Ramos (cell line): Measurements from ENCODE around the gene SYNDIG1L.
"Not testable (repeated sequence)": the region's sequence is repeated elsewhere in the genome, so short reads cannot be mapped to it uniquely, and the experiment has no call there.

ENCODE experiments used
- in situ Hi-C: fragments of 300-500 bp; cut with MboI; formaldehyde crosslinking; loops from one replicate; pipeline ENCODE4 v1.14.3; 2022; ENCODE audit warnings: low sequenced_read_pairs; ENCODE audit not compliant: unreplicated experiment

Gene SYNDIG1L

GRCh38 chr14:74426202-74426582, at the start of gene SYNDIG1L:
Gene SYNDIG1L (minus strand): TSS chr14:74426210. CDS start chr14:74409744, 16,466 bp downstream.
- in situ Hi-C loops: no loop called here

DNA sequence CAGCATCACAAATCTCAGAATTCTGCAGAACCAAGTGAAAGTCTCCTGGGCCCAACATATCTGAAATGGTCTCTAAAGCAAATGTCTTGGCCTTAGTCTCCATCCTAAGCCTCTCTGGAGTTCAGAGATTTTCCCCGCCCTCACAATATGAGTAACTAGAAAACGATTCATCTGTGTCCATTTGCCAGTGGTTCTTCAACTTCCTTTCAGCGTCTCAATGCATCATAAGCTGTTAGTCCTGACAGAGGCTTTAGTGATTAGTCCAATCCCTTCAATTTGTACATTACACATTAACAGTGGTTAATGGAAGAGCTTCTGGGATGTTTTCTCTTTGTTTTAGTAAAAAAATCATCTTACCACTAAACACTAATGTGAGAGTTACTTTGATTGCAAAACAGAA, 49.7 kb upstream of the SYNDIG1L start:
- in situ Hi-C loops: no loop called here

GRCh38 chr14:74474376-74474775, 48.4 kb upstream of the SYNDIG1L start:
- in situ Hi-C loops: no loop called here

DNA sequence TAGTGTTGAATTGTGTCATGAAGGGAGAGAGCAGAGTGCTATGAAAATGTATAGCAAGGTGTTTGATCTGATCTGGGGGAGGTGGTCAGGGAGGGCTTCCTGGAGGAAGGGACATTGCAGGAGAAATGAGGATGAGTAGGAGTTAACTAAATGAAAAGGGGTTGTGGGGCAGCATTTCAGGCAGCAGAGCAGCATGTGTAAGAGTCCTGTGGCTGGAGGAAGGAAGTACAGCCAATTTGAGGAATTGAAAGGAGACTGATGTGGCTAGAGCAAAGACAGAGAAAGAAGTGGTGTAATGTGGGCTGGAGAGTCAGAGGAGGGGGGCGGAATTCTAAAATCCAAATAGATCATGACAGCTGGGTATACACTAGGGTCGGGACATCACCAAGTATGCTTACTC, 46.6 kb upstream of the SYNDIG1L start:
- in situ Hi-C loops: no loop called here

DNA sequence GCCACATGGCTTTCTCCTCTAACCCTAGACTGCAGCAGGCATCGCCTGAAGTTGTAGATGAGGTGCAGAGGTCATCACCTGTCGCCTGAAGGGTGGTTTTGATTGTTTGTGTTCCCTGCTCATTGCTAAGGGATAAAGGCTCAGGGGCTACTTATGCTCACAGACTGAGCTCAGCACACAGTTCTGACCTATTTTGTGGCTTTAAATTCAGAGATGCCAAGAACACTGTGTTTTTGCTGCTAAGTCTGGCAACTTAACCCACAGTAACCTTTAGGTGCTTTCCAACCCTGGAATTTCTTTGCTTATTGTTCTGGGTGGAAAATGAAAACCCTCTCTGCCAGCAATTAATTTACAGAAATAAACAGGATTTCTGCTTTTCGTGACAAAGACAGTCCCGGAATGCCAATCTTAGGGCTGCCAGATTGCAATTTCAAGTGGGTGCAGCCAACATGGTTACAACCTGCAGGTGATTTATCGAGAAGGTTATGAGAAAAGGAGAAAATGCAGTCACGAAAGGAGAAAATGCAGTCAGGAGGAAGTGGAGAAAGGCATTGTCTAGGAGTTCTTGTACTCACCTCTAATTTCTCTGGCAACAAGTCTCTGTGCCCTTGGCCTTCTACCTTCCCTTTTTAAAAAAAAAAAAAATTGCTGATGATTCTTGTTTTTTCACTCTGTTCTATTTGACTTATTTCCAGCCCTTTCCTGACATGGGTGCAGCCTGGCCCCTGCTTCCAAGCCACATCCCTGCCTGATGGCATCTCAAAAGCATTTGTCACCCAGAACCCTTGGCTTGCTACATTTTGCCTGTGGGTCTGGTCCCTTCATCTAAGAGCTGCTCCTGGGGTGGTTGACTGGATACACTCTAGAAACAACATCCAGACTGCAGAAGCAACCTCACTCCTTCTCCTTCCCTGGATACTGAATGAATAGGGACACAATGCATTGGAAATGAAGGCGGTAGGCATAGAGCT, 43.8 kb upstream of the SYNDIG1L start:
- in situ Hi-C loops: no loop called here

- in situ Hi-C loops: no loop called here
Measured at GRCh38 chr14:74468513-74468912, 42.5 kb upstream of the SYNDIG1L start.

DNA sequence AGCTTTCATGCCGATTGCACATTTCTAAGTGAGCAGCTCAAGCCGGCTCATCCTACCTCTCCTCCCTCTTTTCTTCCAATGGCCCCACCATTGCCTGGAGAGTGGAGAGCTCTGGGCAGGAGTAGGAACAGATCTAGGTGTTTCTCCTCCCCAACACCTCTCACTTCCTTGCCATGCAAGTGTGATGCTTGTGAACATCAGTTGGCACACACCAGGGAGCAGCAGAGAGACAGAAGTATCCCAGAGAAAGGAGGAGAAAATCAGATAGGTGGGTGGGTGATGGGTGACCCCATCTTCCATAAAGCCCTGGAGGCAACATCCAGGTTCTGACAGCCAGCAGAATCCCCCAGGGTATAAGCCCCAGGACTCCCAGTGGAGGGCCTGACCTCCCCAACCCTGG, 39.3 kb upstream of the SYNDIG1L start:
- in situ Hi-C loops: no loop called here

DNA sequence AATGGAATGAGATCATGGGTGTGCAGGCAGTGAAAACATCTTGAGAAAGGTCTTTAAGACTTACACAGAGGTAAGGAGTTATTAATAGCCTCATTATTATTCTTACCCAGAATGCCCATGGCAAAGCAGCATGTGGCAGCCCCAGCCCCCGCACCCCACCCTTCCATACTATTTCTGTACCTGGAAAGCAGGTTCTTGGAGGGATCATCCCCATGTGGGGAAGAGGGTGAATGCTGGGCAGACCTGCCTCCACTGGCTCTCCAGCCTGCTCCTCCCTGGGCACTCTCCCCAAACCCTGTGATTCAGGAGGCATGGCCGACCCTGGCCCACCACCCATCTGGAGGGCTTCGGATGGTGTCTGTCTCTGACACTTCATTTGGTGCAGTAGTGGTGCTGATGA, 38.8 kb upstream of the SYNDIG1L start:
- in situ Hi-C loops: no loop called here

GRCh38 chr14:74463697-74464096, 37.7 kb upstream of the SYNDIG1L start:
- in situ Hi-C loops: no loop called here

DNA sequence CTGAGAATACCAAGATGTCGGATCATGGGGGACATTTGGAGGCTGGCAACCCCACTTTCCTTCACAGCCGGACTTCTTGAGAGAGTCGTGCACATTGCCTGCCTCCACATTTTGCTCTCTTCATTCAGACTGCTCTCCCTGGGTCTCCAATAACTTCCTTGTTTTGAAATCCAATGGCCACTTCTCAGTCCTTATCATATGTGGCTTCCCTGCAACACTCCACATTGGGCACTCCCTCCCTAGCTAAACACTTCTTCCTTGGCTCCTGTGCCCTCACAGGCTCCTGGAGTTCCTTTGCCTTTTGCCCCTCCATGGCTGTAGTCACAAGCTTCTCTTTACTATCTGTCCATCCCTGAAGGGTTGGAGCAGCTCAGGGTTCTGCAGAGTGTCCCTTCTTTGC, 37.0 kb upstream of the SYNDIG1L start:
- in situ Hi-C loops: no loop called here

DNA sequence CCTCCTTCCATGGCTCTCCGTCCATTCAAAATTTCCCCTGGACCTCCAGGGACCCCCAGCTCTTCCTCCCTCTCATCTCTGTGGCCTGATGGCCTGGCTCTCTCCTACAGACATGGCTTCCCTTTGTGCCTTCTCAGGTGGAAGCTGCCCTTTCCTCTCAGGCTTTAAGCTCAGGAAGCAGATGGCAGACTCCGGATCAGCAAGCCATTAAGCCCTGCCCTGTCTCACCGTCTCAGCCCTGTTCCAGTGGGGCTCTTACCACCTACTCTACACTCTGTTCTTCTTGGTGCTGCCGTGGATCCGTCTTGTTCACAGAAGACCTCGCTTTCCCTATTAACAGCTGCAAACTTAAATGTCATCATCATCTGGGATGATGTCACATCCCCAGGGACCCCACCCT, 34.0 kb upstream of the SYNDIG1L start:
- in situ Hi-C loops: no loop called here

DNA sequence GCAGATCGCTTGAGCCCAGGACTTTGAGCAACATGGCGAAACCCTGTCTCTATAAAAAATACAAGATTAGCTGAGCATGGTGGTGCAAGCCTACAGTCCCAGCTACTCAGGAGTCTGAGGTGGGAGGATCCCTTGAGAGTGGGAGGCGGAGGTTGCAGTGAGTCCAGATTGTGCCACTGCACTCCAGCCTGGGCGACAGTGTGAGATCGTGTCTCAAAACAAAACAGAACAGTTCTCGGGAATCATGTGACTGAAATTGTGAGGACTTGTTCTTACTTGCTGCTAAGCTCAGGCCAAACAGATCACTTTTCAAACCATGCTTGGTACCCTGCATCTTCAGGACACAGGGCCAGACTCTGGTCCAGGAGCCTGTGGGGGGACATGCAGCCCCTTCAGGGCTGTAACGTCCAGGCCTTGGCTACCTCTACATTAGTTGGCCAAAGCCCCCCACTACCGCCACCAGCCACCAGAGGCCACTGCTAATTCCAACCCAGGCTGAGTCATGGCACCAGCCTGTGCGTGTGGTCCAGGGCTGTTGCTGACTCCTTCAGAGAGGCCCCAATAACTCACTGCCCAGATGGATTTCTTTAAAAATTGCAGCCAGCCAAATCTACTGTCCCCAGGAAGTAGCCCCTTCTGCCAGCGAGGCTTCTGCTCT, 33.4 kb upstream of the SYNDIG1L start:
- in situ Hi-C loops: no loop called here

- in situ Hi-C loops: no loop called here
Measured at GRCh38 chr14:74457565-74457895, 31.5 kb upstream of the SYNDIG1L start.

DNA sequence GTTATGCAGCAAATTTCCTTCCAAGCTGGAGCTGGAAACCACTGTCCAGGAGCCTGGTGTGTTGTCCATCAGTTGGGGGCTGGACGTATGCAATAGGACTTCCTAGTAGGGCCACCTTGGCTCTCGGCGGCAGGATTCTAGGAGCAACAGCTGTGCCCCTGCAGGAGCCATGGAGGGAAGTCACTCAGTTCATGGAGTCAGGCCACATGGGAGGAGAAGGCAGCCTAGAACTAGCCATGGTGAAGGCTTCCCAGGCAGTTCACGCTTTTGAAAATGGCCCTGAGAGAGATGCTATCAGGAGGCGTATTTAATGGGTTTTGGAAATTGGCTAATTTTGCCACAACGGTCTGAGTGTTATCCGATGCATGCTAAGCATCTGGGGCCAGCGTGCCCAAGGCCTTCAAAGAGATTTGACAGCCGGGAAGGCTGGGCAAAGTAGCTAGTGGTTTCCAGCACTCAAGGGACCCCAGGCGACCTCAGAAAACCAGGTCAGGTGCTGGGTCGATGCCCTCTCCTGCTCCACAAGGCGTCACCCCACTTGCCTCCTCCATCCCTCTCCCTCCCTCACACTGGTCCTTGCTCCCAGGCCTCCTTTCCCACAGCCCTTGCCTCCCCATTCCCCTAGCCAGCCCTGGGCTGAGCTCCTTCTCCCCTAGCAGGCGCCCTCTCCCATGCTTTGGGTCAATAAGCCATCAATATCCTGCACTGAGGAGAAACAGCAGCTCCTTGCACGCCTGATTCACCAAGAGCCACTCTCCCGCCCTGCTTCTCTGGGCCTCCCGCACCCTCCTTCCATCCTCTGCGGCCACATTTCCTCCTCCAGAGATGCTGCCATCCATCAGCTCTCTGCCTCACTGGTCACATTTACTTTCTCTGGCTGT, 30.9 kb upstream of the SYNDIG1L start:
- in situ Hi-C loops: no loop called here

- in situ Hi-C loops: not testable (repeated sequence)
Measured at GRCh38 chr14:74454397-74454796, 28.4 kb upstream of the SYNDIG1L start.

DNA sequence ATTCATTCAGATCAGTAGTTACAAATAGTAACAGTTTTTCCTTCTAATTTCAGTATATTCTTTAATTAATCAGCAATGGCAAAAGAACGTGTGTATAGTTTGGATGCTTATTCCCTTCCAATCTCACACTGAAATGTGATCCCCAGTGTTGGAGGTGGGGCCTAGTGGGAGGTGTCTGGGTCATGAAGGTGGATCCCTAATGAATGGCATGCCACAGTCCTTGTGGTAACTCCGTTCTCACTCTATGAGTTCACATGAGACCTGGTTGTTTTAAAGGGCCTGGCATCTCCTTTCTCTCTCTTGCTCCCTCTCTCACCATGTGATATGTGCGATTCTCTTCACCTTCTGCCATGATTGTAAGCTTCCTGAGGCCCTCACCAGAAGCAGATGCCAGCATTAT, 18.9 kb upstream of the SYNDIG1L start:
- in situ Hi-C loops: no loop called here

DNA sequence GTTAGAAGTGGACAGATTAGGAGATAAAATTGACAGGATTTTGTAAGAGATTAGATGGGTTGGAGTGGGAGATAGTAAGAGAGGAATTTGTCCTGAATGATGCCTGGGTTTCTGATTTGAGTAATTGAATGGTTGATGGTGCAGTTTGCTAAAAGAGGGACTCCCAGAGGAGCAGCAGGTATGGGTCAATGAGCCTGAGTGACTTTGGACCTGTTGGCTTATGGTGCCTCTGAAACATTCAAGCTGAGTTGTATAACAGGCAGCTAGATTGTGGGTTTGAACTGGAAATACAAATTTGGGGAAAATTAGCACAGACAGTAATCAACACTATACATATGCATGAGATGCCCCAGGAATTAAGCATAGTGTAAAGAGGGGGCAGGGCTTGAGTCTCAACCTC, 16.7 kb upstream of the SYNDIG1L start:
- in situ Hi-C loops: no loop called here

DNA sequence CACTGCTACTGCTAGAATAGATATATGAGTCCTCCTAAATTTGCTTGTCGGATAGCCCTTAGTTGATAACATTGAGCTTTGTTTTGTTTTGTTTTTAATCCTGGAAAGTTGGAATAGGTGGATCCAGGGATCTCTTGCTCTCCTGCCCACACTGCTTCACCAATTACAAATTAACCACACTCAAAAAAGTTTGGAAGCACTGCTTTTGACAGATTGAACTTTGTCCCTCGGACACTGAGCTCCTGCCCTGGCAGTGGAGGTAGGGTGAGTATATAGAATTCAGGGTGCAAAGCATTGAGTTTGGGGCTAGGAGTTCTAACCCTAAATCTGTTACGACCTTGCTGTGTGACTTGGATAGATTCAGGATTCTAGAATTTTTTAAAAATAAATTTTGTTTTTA, 15.1 kb upstream of the SYNDIG1L start:
- in situ Hi-C loops: no loop called here

DNA sequence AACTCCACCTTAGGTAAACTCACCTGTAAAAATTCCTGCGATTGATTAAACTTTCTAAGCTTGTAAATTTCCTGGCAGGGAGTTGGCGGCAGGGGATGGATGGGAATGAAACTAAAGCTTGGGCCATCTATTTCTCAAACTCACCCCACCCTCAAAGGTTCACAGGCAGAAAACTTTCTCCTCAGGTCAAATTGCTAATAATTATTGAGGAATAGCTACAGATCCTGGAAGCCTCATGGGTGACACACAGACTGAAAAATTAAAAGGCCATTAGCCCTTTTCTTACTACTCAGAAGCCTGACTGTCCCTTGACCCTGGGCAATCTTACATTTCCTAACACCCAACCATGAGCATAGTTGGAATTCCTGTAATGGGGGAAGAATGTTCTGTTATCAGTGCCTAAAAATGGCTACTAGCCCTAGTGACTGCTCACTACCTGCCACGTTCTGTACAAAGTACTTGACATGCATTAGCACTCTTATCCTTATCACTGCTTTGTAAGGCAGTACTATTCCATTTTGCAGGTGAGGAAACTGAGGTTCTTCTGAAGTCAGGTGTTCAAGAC, 12.4 kb upstream of the SYNDIG1L start:
- in situ Hi-C loops: no loop called here

DNA sequence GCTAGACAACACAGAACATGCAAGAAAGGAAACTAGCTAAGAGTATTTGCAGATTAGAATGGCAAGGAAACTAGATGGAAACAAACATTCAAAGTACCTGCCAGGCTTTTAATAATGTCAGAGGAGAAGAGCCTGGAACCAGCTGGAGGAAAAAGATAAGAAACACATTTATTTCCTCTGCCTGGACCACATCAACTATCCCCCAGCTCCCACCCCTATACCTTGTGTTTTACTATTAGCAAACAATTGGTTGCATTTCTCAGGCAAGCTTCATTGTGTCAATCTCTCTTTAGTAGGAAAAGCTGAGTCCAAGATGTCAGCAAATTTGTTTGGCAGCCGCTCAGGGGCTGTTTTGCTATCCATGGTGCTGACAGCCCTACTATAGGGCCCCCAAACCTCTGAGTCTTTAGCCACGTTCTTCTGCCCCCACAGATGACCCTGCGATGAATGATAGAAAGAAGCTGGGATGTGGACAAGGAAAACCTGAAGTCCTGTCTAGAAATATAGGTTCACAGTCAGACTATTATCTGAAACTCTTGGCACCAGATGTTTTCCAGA, 11.6 kb upstream of the SYNDIG1L start:
- in situ Hi-C loops: no loop called here
